IPS-18c (cell line): ENCODE results near the gene CTTNBP2.

Experiments used
- H3K4me3 ChIP-seq: 2 replicates; pipeline ENCODE4 v1.7.0; 2013; ENCODE audit warnings: low read depth, mild to moderate bottlenecking, low read length, moderate library complexity; ENCODE audit not compliant: insufficient read depth
- H3K9me3 ChIP-seq: one replicate; pipeline ENCODE4 v1.6.1; 2013; ENCODE audit warnings: mild to moderate bottlenecking, low read length, moderate library complexity; ENCODE audit not compliant: control insufficient read depth, insufficient read depth

Gene CTTNBP2

DNA sequence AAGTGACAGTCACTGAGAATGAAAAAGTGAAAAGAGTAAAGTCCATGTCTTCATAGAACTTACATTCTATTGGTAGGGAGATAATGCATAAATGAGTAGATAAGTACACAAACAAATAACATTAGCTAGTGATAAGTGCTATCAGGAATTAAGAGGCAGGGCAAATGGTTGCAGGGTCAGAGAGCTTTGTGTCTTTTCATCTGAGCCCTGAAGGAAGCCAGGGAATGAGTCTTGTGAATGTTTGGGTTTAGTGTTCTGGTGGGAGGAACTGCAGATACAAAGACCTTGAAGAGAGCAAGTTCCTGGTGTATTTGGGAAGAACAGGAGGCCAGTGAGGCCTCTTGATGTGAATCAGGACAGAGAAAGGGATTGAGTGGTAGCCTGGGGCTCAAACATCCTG is 183.8 kb downstream of the CTTNBP2 start:
- Histone ChIP-seq H3K9me3 (no peaks in the 10 kb centered on the region), H3K4me3 (no peak overlapping the region)

DNA sequence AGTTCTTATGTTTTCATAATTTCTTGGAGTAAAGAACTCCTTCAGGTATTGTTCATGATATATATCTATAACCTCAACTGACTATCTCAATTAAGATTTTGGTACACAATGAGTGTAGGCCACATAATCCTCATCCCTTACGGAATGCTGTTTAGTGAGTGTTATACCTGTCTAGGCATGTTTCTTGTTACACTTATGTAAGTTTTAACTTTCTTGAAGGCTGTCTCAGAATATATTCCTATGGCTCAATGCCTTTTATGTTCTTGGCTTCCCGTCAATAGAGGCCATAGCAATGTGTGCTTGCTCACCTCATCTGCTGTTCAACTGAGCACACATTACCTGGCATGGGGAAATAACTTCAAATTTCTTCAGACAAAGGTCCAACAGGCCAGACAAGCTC is 185.1 kb downstream of the CTTNBP2 start:
- H3K9me3 ChIP-seq: no peaks in the 10 kb centered on the region
- H3K4me3 ChIP-seq: no peak overlapping the region

DNA sequence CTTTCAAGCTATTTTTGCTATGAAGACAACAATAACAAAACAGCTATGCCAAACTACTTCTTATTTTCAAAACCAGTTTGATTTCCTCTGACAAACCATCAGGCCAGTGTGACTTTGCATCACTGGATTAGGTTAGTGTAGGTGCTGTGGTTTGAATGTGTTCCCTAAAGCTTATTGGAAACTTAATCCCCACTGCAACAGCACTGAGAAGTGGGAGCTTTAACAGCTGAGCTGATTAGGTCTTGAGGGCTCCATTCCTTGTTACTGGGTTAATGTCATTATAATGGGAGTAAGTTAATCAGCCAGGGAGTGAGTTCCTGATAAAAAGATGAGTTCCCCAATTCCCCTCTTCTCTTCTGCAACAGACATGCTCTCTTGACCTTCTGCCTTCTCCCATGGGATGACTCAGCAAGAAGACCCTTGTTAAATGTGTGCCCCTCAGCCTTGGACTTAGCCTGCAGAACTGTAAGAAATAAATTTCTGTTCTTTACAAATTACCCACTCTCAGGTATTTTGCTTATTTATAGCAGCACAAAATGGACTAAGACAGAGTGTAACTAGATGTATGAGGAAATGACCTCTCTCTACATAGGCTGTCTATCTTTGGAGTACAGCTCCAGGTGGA is 186.8 kb downstream of the CTTNBP2 start:
- Histone ChIP-seq H3K4me3 (no peak overlapping the region), H3K9me3 (no peaks in the 10 kb centered on the region)

DNA sequence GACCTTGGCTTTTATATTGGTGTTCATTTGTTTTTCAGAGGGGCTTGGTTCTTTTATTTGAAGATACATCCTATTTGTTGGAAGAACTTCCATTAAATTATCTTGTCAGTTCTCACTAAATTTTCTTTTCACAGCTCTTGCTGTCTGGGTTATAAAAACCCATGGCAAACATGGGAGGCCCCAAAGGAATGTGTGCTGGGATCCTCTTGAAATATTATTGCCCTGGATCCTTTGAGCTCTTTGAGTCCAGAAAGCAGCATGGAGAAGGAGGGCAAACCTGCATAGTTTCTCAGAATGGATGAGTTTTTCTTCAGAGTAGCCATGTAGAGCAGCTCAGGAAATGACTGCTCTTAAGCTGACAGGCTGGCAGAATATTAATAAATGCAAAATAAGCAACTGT is 187.4 kb downstream of the CTTNBP2 start:
- Histone ChIP-seq H3K4me3 (no peak overlapping the region), H3K9me3 (no peaks in the 10 kb centered on the region)

DNA sequence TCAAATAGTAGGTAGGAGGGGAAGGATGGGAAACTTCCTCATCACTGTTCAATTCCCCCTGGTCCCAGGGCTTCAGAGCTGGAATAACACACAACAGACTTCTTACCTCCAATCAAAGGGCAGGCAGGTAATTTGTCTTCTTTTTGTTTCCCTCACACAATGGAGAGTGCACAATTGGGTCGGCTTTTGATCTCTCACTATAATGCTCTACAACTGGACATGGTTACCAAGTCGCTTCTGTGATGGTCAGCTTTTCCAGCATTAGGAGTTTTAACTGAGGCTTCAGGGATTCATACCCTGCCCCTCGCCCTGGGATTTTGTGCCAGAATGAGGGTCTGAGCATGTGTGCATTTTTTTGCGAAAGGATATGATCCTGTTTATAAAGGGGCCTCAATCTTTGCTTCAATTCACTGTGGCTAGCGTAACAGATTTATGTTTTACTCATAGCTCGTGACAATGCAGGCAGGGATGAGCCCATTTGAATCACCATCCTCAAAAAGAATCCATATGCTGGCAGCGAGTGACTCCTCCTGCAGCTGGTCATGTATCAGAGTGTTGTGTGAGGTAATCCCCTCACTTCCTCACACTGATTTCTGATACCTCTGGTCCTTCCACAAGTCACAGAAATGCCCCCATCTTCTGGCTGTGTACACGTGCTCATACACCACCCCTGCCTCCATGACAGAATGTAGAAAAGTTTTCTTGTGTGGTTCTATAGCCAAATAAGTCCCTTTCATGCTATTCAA is 189.6 kb downstream of the CTTNBP2 start:
- Histone ChIP-seq H3K9me3 (no peaks in the 10 kb centered on the region), H3K4me3 (no peak overlapping the region)

DNA sequence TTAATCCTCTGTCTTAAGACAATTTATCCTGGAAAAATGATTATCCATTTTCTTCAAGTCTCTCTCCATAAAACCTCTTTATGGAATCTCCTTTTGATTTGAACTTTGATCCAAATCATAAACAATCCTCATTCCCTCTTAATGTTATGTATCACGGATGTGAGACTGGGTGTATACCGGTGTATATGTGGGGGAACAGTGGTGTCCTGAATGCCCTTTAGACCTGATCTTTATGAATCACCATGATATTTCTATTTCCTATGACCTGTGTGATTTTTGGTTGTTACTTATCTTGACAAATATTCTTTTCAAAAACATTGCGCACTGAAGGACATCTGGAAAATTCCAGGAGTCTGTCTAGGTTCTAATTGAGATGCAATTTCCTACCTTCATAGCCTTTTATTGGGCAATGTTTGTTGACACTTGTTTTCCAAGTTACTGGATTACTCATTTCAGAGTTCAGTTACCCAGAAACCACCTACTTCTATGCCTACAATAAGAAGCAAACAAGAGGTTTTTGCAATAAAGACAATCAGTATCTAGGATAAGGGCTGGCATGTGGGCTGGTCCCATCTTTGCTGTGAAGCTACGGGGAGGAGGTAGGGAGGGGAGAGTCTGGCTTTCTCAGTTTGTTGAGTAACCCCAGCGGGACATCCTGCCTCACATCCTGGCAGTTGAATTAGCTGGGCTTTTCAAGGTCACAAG is 190.4 kb downstream of the CTTNBP2 start:
- Histone ChIP-seq H3K4me3 (no peak overlapping the region; the same call in 1 of the 2 replicates), H3K9me3 (no peaks in the 10 kb centered on the region)

DNA sequence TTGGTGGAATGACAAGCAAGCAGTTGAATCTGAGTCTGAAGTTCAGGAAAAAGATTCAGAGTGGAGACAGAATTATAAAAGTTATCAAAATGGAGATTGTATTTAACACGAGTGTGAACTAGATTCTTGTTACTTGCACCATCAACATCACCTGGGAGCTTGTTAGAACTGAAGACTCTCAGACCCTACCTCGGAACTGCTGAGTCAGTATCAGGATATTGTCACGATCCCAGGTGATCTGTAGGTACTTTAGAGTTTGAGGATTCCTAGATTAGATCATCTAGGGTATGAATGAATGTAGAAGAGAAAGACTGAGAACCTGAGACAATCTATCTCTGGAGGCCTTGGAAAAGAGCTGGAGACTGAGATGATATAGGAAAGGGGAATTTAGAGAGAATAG is 194.1 kb downstream of the CTTNBP2 start:
- Histone ChIP-seq H3K9me3 (no peaks in the 10 kb centered on the region), H3K4me3 (no peak overlapping the region)

DNA sequence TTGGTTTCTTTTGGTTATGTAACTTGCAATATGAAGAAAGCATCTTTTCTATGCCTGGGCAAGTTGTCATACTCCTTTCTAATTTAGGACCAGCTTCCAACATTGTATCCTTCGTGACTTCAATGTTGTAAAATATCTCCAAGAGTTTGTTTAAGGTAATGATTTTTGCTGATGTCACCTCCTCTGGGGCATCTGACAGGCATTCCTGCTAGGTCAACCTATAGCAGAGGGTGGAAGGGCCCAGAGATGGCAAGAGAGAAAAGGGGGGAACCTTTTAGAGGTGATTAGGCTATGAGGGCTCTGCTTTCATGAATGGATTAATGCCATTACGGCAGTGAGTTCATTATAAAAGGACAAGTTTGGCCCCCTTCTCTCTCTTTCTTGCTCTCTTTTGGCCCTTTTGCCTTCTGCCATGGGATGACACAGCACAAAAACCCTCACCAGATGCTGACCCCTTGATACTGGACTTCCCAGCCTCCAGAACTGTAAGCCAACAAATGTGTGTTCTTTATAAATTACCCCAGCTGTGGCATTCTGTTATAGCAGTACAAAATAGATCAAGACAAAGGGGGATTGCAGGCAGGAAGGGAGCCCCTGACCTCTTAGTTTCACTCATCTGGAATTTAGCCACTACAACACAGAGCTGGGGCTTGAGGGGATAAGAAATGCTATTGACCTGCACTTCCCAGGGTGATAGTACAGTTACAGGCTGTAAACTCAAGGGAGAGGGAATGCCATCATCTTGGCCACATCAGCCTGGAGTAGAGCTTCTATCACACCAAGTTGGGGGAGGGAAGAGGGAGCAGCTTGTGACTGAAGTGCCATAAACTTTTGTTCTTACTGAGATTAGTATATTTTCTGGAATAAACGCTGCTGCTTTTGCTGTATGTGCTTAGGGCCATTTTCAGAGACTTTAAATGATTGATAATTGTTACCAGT is 197.5 kb downstream of the CTTNBP2 start:
- Histone ChIP-seq H3K4me3 (no peak overlapping the region), H3K9me3 (no peaks in the 10 kb centered on the region)

DNA sequence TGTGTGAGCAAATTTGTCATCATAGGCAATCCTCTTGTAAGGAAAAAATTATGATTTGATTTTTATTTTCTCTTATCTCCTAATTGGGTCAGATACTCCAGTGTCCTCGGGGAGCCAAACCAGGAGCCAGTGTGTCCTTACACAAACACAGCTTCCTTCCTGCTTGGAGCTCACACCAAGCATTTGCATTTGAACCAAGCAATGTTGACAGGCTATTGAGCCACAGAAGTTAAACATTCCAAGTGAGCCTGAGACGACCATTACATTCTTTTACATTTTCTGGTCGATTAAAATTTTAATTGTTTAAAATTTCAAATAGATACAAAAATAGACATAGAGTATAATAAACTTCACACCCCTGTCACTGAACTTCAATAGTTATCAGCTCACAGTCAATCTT is 198.6 kb downstream of the CTTNBP2 start:
- Histone ChIP-seq H3K9me3 (no peaks in the 10 kb centered on the region), H3K4me3 (no peak overlapping the region)

DNA sequence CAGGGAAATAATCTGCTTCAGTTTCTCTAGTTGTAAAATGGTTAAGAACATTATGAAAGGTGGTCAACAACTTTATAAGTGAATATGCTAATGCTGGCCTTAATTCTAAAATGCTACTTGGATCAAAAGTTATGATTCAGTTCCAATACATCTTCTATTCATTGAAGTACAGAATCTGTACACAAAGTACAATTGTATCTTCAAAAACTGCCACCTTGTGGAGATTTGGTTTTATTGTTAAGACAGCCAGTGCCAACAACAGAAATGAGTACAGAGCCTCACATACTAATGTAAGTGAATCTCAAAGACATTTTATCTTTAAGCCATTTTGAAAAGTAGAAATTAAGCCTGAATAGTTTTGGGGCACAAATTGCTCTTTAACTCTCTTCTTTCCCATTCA is 199.4 kb downstream of the CTTNBP2 start:
- Histone ChIP-seq H3K4me3 (peak overlapping the region; percentile 17; the same call in 1 of the 2 replicates), H3K9me3 (no peaks in the 10 kb centered on the region)

DNA sequence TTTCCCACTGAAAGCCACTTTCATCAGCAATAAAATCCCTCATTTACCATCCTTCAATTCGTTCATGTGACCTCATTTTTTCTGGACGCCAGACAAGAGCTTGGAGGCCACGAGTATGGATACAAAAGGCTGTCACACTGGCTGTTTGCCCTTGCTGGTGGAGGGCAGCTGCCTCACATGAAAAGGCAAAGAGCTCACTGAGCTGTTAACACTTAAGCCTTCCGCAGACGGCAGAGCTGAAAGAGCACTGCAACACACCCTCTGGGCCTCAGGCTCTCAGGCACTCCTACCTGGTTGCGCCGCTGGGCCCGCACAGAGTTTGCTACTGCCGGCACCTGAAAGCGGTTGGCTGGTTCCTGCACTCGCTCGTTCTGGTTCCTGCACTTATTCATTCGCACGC is 199.9 kb downstream of the CTTNBP2 start:
- no peaks in the 10 kb centered on the region for H3K9me3 ChIP-seq
- H3K4me3 ChIP-seq: peak overlapping the region; percentile 17

DNA sequence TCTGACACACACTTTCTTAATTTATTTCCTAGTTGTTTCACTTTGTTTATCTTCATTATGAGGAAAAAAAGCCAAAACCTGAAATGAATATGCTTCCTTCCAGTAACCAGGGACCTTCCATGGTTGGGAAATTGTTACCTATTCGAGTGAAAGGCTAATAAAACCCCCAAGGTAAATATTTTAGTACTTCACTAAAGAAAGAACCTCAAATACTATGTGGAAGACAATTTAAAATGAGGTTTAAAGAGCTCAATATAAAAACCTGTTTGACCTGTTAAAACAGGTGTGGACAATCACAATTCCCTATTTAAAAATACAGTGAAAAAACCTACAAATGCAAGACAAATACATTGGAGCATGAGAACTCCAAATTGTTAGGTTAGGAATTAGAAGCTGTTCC is 200.8 kb downstream of the CTTNBP2 start:
- Histone ChIP-seq H3K9me3 (no peaks in the 10 kb centered on the region), H3K4me3 (no peak overlapping the region)

DNA sequence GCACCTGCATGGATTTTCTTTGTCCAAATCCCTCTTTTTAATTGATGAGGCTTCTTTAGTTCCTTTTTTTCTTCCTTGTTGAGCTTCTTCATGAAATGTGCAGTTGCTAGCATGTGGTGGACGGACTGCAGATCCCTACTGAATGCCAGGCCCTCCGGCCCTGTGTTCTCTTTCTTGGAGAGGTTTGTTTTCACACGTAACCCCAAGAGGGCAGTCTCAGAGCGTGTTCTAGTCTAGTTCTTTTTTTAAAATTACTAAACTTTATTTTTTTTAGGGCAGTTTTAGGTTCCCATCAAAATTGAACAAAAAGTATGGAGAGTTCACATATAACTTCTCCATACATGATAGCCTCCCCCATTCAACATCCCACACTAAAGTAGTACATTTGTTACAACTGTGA is 203.4 kb downstream of the CTTNBP2 start:
- no peak overlapping the region for H3K4me3 ChIP-seq
- H3K9me3 ChIP-seq: no peaks in the 10 kb centered on the region

DNA sequence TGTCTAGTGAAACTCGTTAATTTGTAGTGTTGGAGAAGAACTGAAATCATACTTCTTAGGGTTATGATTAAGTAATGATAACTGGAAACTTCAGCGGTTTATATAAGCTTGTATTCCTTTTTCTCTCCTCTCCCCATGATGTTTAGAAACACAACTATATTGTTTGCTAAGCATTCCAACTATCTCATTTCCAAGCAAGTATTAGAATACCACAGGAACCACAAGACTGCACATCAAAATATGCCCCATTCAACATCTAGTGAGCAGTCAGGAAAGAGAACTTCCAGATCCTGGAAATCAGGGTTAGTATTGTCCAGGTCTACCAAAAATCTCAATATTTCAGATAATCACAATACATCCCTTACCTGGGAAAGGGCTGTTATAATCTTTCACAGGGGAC is 205.8 kb downstream of the CTTNBP2 start:
- H3K4me3 ChIP-seq: no peak overlapping the region
- no peaks in the 10 kb centered on the region for H3K9me3 ChIP-seq

DNA sequence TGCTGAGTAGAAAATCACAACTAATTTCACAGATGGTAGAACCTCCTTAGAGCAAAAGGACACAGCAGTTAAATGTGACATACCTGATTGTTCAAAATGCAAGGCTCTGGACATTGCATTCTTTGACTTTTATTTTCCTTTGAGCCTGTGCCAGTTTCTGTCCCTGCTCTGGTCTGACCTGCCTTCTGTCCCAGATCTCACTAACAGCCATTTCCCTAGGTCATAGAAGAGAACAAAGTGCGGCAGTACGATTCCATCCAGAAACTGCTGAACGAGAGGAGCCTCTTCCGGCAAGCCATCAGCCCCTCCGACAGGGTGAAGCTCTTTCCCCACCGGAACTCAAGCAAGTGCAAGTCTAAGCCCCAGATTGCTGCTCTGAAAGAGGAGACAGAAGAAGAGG is 206.6 kb downstream of the CTTNBP2 start:
- H3K9me3 ChIP-seq: no peaks in the 10 kb centered on the region
- no peak overlapping the region for H3K4me3 ChIP-seq

DNA sequence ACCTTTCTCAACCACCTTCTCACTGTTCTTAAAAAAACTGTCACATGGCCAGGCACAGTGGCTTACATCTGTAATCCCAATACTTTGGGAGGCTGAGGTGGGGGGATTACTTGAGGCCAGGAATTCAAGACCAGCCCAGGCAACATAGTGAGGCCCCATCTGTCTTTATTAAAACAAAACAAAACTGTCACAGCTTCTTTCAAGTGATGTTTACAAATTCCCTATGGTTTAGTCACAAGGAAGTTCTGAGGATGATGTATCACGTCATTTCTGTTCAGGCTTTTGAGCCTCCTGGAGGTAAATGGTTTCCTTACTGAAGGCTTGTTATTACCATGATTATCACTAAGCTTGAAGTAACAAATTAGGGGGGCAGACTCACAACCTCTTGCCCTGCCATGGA is 207.2 kb downstream of the CTTNBP2 start:
- no peak overlapping the region for H3K4me3 ChIP-seq

DNA sequence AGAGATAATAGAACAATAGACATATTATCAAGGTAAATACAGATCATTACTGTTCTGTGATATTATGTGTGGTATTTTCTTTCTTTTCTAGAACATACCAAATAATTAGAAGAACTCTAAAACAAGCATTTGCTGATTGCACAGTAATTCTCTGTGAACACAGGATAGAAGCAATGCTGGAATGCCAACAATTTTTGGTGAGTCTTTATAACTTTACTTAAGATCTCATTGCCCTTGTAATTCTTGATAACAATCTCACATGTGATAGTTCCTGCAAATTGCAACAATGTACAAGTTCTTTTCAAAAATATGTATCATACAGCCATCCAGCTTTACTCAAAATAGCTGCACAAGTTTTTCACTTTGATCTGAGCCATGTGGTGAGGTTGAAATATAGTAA is 207.9 kb downstream of the CTTNBP2 start:
- Histone ChIP-seq H3K4me3 (no peak overlapping the region), H3K9me3 (no peaks in the 10 kb centered on the region)

More for the DNA sequence above, 207.2 kb downstream of the CTTNBP2 start:
- no peaks in the 10 kb centered on the region for H3K9me3 ChIP-seq
